ENCODE data around the gene CD8B.

The CD8B gene

DNA sequence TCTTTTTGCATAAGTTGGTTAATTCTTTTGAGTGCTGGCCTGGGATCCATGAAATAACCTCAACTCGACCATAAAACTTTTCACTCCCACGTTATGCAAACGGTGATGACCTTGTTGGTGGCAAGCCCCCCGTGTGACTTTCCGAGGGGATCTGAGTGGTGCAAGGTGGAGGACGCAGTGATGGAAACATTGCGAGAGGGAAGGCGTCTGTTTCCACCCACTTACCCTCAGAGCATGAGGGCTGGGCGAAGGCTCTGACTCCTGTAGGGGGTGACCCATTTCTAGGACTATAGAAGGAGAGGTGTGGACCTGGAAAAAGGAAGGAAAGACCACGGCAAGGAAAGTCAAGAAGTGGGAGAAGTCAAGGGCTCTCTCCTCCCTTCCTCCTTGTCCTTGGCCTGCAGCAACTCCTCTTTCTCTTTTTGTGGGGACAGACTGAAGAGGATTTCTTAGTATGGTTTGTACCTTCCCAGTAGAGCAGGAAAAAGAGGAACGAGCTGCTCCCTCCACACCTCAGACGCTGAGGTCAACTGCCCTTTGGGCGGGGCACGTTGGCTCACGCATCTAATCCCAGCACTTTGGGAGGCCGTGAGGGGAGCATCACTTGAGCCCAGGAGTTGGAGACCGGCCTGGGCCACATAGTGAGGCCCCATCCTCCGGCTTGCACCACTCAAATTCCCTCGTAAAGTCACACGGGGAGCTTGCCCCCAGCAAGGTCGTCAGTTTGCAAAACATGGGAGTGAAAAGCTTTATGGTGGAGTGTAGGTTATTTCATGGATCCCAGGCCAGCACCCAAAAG, 55.4 kb downstream of the CD8B start:
- no peak for DNase-seq (ENCODE audit: low read depth)

DNA sequence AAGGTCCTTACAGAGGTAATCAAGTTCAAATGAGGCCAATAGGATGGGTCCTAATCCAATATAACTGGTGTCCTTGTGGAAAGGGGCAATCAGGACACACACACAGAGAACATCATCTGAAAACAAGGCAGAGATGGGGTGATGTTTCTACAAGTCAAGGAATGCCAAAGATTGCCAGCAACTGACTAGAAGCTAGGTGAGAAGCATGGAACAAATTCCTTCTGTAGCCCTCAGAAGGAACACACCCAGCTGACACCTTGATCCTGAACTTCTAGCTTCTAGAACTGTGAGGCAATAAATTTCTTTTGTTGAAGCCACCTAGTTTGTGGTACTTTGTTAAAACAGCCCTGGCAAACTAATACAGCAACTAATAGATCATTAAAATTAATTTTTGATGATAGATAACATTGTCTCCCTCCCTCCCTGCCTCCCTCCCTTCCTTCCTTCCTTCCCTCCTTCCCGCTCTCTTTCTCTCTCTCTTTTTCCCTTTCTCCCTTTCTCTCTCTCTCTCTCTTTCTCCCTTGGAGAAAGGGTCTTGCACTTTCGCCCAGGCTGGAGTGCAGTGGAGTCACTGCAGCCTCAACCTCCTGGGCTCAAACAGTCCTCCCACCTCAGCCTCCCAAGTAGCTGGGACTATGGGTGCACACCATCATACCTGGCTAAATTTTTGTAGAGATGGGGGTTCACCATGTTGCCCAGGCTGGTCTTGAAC, 60.7 kb downstream of the CD8B start:
- DNase-seq (ENCODE audit: low read depth), result no peak

DNA sequence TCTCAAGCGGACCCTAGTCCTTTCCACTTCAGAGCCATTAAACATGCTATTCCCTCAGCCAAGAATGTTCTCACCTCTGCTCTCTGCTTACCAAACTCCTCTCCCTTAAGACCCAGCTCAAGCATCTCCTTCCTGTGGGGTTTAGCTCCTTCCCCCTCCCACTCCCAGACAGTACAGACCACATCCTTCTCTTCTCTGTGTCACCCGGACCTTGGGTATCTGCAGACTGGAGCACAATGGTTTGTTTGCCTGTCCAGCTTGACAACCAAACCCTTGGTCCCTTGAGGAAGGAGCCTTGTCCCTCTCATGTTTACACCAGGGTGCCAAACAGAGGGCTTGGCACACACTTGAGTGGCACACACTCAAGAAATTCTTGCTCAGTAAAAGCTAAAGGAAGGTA, 66.8 kb downstream of the CD8B start:
- no peak for DNase-seq (ENCODE audit: low read depth)

DNA sequence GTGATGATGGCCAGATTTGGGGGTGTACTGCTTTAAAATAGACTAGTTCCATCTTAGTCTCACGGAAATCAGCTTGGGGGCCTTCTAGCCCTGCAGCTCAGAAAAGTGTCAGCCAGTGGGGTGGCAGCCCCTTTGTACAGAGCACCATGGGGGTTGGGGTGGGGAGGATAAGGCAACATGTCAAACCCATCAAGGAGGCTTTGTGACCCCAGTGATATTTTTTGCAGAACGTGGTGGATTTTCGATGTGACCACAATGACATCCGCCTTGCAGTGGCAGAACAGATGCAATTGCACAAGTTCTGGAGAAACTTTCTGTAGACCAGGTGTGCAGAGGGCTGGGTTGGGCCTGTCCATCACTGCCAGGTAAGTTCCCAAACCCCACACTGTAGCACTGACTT, 67.9 kb downstream of the CD8B start:
- DNase-seq (ENCODE audit: low read depth), result no peak

DNA sequence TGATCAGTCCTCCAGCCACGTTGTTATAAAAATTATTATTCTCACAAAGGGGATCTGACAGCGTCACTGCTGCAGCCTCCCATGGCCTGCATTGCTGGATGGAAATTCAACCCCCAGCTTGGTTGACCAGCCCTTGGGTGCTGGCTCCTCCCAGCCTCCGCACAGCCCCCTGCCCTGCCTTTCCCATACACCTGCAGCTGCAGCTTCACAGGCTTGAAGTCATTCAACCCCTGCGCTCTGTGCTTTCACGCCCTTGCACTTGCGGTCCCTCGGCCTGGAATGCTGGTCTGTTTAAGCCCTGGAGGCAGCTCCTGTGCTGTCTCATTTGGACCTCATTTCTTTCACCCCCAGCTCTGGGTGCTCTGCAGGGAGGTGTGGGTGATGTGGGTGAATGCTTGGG, 70.1 kb downstream of the CD8B start:
- no peak for DNase-seq (ENCODE audit: low read depth)

DNA sequence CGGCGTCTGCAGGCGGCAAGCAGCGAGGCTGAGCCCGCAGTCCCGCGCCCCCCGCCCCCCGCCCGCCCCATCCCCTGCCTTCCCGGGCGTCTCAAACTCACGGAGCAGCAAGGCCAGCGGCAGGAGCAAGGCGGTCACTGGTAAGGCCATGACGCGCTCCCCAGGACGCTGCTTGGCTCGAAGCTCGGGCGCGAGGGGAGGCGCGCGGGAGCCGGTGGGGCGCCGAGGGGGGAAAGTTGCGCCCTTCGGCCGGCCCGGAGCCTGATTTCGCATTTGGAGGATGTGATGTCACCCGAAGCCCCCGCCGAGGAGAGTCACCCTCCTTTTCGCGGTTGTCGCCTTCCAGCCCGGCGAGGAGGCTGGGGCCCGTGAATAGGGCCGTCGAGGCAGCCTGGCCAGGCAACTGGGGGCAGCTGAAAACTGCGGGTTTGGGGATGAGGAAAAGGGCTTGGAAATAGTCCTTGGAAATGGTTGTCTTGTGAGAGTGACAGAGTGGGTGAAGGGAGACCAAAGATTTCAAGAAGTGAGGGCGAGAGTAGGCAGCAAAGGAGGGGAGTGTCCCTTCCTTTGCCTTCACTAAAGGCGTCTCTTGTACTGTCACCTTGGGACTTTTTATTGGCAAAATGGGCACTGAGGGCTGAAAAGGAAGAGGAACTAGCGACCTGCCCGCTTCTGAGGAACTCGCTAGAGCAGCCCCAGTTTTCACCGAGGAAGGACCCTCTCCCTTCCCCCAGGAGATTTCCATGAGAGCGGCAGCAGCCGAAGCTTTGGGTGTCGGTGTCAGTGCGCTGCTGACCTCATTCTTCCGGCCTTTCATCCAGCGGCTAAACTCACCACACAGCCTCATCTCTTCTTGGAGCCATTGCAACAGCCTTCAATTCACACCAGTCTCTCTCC, 70.8 kb downstream of the CD8B start, which contains the start of gene CD8A:
Gene CD8A, minus strand, starts transcription at position 238 of the 897 bp plus-strand sequence. Its CDS starts 88 bp downstream, at position 150.
- no peak for DNase-seq (ENCODE audit: low read depth)

DNA sequence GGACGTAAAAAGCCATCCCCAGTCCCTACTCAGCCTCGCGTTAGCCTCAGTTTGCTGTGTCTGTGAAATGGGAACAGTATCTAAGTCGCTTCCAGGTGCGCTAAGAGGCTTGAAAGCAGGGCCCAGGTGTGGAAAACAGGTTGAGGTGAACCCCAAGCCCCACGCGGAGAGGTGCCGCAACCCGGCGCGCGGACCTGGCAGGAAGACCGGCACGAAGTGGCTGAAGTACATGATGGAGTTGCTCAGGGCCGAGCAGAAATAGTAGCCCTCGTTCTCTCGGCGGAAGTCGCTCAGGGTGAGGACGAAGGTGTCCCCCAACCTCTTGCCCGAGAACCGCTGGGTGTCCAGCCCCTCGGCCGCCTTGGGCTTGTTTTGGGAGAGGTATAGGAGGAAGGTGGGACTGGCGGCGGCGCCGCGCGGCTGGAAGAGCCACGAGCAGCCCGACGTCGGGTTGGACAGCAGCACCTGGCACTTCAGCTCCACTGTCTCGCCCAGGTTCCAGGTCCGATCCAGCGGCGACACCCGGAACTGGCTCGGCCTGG, 71.5 kb downstream of the CD8B start:
- DNase-seq (ENCODE audit: low read depth), result no peak

DNA sequence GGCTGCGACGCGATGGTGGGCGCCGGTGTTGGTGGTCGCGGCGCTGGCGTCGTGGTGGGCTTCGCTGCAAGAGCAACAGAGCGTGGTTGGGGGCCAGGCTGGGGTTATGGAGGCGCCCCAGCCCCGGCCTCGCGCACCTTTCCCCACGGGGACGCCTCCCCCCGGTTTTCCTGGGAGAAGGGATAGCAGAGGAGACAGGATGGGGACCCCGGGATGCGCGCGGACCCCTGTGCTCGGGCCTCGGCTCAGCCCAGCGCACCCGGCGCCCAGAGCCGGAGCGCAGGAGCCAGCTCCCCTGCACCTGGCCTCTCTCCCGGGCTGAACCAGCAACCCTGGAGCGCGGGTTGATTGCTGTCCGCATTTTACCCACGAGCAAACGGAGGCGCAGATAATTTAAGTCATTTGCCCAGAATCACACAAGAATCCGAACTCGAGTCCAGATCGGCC, 72.0 kb downstream of the CD8B start:
- no peak for DNase-seq (ENCODE audit: low read depth)

DNA sequence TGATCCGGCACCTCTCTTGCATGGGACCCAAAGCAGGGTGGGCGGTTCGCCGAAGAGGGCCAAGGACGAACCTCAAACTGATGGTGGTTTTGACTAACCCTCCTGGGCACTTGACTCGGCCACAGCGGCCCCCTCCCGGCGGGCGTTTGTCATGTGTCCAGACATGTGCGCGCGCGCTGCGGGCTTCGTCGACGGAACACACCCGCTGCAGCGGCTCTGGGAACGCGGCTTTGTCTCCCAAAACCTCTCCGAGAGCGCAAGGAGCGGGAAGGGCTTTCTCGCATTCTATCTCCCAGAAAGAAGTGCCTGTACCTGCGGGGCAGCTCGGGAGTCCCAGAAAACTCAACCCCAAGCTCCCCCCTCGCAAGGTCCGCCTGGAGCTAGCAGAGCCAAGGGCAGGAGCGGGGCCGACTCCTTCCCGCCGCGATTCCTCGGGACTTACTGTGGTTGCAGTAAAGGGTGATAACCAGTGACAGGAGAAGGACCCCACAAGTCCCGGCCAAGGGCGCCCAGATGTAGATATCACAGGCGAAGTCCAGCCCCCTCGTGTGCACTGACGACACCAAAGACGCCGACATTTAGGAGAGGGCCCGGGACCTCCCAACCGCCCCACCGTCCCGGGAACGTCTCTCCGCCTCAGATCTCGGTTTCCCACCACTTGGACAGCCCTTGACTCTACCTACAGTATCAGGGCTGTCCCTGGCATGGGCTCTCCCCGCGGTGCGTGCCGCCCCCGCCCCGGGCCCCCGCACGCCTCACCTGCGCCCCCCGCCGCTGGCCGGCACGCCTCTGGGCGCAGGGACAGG, 72.6 kb downstream of the CD8B start:
- DNase-seq (ENCODE audit: low read depth), result no peak

DNA sequence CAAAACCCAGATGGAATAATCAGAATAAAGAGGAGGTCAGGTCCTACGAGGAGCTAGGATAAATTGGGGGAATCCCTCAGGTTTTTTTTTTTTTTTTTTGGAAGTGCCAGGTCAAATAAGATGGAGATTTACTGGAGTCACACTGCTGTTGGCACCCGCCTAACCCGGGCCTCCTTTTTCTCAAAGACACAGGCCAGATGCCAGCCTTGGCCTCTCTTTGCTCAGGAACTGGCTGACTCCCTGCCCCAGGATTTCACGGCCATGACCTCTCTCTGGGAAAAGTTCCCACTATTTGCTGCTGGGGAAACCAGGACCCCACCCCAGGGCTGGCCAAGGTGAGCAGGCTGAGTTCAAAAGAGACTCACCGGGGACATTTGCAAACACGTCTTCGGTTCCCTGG, 73.5 kb downstream of the CD8B start:
- no peak for DNase-seq (ENCODE audit: low read depth)

DNA sequence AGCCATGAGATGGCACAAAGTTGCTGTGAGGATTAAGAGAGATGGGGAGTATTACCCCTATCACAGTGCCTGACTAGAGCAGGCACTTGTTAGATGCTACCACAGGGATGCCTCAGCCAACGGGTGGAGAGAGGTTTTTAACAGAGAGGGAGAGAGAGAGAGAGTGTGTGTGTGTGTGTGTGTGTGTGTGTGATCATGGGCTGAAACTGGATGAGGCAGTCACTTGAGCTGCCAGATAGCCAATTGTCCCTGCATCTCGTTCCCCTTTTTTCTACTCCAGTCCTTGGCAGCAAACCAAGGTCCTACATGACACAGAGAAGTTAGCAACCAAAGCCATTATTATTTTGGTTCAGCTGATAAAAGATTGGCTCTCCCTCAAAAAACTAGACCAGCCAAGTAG, 74.0 kb downstream of the CD8B start:
- DNase-seq (ENCODE audit: low read depth), result no peak

DNA sequence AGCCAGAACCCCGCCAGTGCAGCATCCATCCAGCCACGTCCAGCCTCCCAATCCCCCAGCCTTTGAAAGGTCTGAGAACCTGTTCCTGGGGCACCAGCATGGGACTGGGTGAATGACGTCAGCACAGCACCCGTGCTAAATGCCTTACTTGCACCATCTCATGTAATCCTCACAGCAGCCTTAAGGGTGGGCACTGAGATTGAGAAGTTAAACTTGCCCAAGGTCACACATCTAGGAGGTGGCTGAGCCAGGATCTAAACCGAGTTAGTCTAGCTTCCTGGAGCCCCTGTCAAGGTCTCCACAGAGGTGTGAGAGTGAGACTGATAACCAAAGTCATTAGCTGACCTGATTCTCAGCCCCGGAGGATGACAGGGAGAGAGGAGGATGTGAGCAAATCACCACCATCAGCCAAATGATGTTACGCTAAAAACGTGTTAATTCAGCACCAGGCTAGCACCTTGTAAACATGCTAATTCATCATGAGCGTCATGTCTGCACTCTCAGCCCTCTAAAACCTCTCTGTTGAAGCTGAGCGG, 75.6 kb downstream of the CD8B start:
- DNase-seq (ENCODE audit: low read depth), result no peak

DNA sequence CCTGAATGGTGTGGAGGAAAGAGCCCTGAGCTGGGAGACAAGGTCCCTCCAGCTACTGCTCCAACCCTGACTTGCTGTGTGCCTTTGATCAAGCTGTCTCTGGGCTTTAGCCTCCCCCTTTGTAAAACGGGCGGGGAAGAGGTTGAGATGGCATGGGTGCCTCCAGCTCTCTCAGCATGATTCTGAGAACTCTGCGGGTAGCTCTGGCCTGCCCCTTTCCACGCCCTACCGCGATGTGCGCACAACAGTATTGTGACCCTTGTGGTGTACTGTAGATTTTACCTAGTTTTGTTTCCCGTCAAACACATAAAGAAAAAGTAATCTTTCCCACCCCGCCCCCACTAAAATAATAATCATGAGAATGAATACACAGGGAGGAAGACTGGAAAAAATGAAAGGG, 76.2 kb downstream of the CD8B start:
- DNase-seq (ENCODE audit: low read depth), result no peak

DNA sequence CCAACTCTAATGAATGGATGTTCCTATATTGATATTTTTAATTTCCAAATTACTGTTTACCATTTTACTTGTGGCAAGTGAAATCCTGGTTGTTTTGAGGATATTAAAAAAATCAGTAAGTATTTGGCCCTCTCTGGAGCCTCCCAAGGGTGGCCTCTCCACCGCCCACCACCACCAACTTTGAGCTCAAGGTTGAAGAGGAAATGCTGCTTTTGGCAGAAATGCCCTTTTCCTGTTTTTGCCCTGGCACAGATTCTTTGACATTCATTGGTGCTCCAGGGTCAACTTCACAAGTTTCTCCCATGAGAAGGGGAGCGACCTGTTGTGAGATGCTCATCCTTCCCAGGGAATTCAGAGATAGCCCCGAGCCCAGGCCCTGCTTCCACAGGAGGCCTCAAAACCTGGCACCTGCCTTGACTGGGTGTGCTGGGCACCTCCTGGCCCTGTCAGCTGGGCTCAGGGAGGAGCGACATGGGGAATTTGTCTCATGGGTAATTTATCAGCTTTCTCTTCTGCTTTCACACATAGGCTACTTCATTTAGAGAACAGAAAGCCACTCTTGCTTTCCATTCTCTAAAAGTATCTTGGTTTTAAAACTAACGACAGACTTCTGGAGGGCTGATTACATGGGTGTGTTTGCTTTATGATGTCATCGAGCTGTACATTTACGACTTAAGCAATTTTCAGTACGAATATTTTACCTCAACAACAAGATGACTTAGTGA, 77.9 kb downstream of the CD8B start:
- no peak for DNase-seq (ENCODE audit: low read depth)

DNA sequence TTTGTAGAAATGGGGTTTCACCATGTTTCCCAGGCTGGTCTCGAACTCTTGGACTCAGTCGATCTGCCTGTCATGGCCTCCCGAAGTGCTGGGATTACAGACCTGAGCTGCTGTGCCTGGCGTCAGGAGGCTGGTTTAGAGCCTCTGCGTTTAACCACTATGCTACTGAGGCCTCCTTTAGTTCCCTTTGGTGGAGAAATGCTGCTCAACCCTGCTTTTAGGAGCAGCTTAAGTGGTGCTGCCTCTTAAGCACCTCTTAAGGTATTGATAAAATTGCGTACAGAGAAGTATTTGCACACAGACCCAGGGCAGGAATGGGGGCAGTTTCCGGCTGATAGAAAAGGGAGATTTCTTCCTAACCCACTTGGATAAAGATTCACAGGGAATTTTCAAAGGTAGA, 78.9 kb downstream of the CD8B start:
- no peak for DNase-seq (ENCODE audit: low read depth)

DNA sequence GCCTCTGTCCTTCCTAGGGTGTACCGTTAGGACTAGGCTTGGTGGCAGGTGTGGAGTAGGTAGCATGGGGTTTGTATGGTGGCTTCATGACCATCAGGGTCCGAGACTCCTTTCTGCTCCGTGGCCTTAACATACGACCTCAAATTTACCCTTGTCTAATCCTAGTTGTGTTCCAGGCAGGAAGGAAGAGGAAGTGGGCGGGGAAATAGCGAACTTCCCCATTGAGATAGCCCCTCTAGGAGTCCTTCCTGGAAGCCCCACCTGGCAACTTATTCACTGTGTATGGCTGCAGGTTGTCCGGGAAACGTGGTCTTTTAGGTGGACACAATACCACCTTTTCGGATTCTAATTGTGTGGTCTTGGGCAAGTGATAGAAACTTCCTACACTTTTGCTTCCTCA, 80.3 kb downstream of the CD8B start:
- no peak for DNase-seq (ENCODE audit: low read depth)

DNA sequence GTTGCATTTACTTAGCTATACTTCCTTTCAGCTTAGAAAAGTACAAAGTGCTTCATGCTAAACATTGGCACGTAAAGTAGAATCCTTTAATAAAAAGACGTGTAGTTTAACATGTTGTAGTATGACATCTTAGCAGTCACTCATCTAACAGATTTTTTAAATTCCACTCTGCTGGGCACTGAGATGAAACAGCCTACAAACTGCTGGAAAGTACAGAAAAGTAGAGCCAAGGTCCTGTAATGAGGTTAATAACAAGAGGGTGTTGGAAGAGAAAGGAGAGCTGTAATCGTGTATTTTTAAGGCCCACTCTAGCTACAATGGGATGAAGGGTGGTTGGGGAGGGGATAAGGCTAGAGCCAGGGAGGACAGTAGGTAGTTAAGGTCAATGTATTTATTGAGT, 81.7 kb downstream of the CD8B start:
- DNase-seq (ENCODE audit: low read depth), result no peak

DNA sequence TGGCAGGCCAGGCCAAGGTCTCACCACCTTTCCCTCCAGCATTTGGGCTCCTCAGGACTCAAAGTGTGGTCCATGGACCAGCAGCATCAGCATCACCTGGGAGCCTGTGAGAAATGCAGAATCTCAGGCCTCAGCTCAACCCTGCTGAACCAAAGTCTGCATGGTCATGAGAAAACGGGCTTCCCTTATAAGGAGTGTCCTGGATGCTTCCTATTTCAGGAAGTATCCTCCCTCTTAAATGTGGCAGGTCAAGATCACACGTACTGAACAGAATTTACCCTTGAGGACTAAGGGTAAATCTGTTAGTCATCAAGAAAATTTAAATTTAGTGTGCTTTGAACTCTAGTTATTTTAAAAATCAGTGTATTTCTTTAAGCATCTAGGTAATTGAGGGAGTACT, 82.7 kb downstream of the CD8B start:
- no peak for DNase-seq (ENCODE audit: low read depth)

DNA sequence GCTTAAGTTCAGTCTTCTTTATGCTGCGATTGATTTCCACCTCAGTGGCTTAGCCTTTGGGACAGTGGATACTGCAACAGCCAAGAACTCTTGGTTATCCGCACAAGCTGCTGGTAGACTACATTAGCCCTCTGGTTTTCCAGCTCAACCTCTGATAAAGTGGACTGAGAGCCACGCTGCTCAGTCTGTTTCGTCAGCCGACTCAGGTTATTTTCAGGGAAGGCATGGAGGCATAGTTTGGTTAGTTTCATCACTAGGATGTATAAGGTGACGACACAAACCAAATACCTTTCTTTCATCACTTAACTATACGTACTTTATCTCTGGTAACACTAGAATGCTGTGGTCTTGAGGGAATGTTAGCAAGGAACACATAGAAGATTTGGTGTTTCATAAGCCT, 85.2 kb downstream of the CD8B start:
- no peak for DNase-seq (ENCODE audit: low read depth)

DNA sequence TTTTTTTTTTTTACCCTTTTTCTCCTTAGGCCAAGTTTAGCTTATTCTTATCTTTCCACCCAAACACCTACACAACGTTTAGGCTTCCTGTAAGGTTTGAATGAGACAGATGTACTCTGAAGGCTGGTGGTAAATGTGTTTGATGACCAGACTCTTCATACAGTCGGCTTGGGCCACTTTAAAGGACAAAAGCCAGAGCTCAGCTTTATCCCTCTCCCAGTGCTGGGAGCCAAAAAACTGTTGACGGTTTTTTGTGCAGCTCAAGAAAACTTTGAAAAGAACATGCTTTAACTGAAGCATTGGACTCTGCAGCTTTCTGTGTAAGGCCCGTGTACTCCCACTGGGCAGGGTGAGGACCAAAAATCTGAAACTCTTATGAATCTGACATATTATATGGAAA, 86.3 kb downstream of the CD8B start:
- DNase-seq (ENCODE audit: low read depth), result no peak
